AG04449 (cell line): ENCODE data around the gene G3BP1.

Source experiments
- CTCF ChIA-PET: fragments of 350-600 bp; formaldehyde crosslinking; extraction: SDS; loops from one replicate; lab custom pipeline; 2021; ENCODE audit warnings: antibody characterized with exemption; lab: Yijun Ruan, JAX
- POLR2A ChIA-PET: fragments of 400-600, 350-600 bp; formaldehyde crosslinking; extraction: SDS; loops from one replicate; lab custom pipeline; 2020; ENCODE audit warnings: antibody characterized with exemption, inconsistent platforms; lab: Yijun Ruan, JAX
- DNase-seq: peaks from one replicate; pipeline ENCODE4 v3.0.0-alpha.2; 2010; ENCODE audit warnings: low read depth, low spot score
- H3K4me3 ChIP-seq: 2 replicates; pipeline ENCODE4 v1.5.1; 2011; ENCODE audit warnings: low read depth, mild to moderate bottlenecking, control low read depth, low read length
- CTCF ChIP-seq: IDR thresholded peaks from one replicate; pipeline ENCODE4 v1.5.1; 2011; ENCODE audit warnings: mild to moderate bottlenecking, moderate library complexity, low read length, control low read depth, inconsistent platforms; ENCODE audit not compliant: insufficient read depth; ENCODE audit errors: missing control alignments

Gene G3BP1

GRCh38 chr5:151787817-151788216 lies 16.1 kb downstream of the G3BP1 start:
- TF ChIP-seq CTCF: no peak
- CTCF ChIA-PET: interaction anchor here (1.0 to 1.2 kb wide), 2 partner anchors 9 to 13 kb away, joined by 3 to 5 read pairs; no protein-coding TSS in a partner anchor
- H3K4me3 ChIP-seq: no peak overlapping the region
- no peak for DNase-seq
- POLR2A ChIA-PET: no interaction called here

GRCh38 chr5:151793358-151793757 lies 21.6 kb downstream of the G3BP1 start:
- H3K4me3 ChIP-seq: no peak overlapping the region
- POLR2A ChIA-PET: no interaction called here
- CTCF ChIA-PET: no interaction called here
- TF ChIP-seq CTCF: no peak
- DNase-seq: no peak

- CTCF ChIA-PET: no interaction called here
- DNase-seq: no peak
- no peak overlapping the region for H3K4me3 ChIP-seq
- POLR2A ChIA-PET: no interaction called here
- no peak for TF ChIP-seq CTCF
These were observed 23.7 kb downstream of the G3BP1 start for GRCh38 chr5:151795426-151795825.

- no peak overlapping the region for H3K4me3 ChIP-seq
- TF ChIP-seq CTCF: no peak
- no peak for DNase-seq
- CTCF ChIA-PET: interaction anchor here (1.2 to 1.6 kb wide), 3 partner anchors 11 to 345 kb away, joined by 3 to 7 read pairs (median 4); no protein-coding TSS in a partner anchor
- POLR2A ChIA-PET: no interaction called here
These were observed 26.9 kb downstream of the G3BP1 start for GRCh38 chr5:151798674-151799073.

GRCh38 chr5:151799407-151799806 lies 27.7 kb downstream of the G3BP1 start:
- no peak for TF ChIP-seq CTCF
- DNase-seq: no peak
- no peak overlapping the region for H3K4me3 ChIP-seq
- POLR2A ChIA-PET: no interaction called here
- CTCF ChIA-PET: interaction anchor here (1.2 to 1.6 kb wide), 3 partner anchors 11 to 344 kb away, joined by 3 to 7 read pairs (median 4); no protein-coding TSS in a partner anchor

GRCh38 chr5:151800532-151800931 lies 28.8 kb downstream of the G3BP1 start:
- TF ChIP-seq CTCF: no peak
- CTCF ChIA-PET: interaction anchor here (1.3 kb wide), 1 partner anchor 342 kb away, joined by 7 read pairs; no protein-coding TSS in a partner anchor
- POLR2A ChIA-PET: no interaction called here

More at GRCh38 chr5:151800532-151800931, 28.8 kb downstream of the G3BP1 start:
- H3K4me3 ChIP-seq: no peak overlapping the region
- no peak for DNase-seq
